Endometrial microvascular endothelial cells (primary cell): Measurements from ENCODE around the gene ADAMTS6. TPM values are rescaled to one million over a fixed set of nuclear protein-coding genes. Genes with fewer than 3 reads are reported as not detected.
"Not testable (repeated sequence)": the region's sequence is repeated elsewhere in the genome, so short reads cannot be mapped to it uniquely, and the experiment has no call there.

Experiments
- in situ Hi-C: cut with HindIII; loops from 2 replicates; pipeline ENCODE4 v1.10.0; 2017; ENCODE audit warnings: low sequenced_read_pairs, low pct_unique_long_range_greater_than_20kb; ENCODE audit errors: inconsistent ontology term
- total RNA-seq: library from RNA; depleted of rRNA; stranded (reverse); fragments of >200 nt; gene quantifications from one replicate; pipeline ENCODE4 v1.2.3, GENCODE V29; 2015; ENCODE audit errors: inconsistent ontology term

ADAMTS6 gene
- total RNA-seq, 1 donor from 2014 or later = 26.0 TPM

- in situ Hi-C loops = no loop called here
Observed at GRCh38 chr5:65395526-65396155, 86.1 kb downstream of the ADAMTS6 start.

- in situ Hi-C loops = no loop called here
Observed at GRCh38 chr5:65394087-65394486, 87.6 kb downstream of the ADAMTS6 start.

GRCh38 chr5:65391591-65391990 is 90.1 kb downstream of the ADAMTS6 start:
- in situ Hi-C loops = no loop called here

DNA sequence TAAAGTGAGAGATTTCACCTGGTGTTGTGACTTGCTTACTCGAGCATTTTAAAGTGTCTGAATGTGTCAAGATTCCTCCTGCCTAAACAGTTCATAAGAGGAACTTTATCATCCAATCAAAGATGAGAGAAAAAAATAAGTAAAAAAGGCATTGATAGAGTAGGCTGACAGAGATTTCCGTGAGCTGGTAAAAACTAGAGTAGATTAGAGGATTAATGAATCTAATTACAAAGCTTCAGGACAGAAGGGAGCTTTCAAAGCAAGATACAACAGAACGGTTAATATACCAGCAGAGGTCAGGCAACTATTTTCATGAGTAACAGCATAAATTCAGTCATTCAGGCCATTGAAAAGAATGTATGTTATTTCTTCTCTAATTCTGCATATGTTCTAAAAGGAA is 91.5 kb downstream of the ADAMTS6 start:
- in situ Hi-C loops = no loop called here

- in situ Hi-C loops = no loop called here
Observed at GRCh38 chr5:65383859-65384258, 97.9 kb downstream of the ADAMTS6 start.

GRCh38 chr5:65382582-65382981 is 99.1 kb downstream of the ADAMTS6 start:
- in situ Hi-C loops = no loop called here

DNA sequence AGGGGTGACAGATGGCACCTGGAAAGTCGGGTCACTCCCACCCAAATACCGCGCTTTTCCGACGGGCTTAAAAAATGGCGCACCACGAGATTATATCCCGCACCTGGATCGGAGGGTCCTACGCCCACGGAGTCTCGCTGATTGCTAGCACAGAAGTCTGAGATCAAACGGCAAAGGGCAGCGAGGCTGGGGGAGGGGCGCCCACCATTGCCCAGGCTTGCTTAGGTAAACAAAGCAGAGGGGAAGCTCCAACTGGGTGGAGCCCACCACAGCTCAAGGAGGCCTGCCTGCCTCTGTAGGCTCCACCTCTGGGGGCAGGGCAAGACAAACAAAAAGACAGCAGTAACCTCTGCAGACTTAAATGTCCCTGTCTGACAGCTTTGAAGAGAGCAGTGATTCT is 111.2 kb downstream of the ADAMTS6 start:
- in situ Hi-C loops = not testable (repeated sequence)

DNA sequence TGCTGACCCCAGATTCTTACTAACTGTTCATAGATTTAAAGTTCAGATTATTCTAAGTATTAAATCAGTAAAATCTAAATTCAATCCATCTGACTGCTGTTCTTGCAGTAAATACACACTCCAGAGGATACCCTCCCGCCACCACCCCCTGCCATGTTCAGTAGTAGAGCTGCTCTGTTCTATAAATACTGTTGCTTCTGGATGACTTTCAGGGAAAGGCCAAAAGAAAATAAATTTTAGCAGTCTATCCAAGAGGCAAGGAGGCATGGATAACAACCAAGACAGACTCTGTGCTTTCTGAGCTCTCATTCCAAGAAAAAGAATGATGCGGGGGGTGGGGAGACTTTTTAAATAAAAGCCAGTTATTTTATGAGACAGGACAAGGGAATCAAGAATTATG is 115.1 kb downstream of the ADAMTS6 start:
- in situ Hi-C loops = no loop called here

DNA sequence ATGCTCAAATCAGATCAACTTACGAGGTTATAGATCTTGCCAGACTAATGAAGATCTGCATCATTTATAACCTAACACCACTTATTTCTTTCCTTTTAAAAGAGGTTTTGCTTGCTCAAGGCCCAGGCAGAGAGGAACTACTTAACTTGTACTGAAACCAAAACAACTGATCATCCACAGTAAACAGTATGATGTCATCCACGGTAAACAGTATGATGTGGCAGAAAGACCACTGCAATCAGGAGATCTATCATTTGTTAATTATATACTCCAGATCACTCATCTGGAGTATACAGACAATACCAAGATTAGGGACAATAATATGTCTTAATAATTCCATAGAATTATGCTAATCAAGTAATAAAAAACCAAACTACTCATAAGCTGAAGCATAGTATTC is 116.8 kb downstream of the ADAMTS6 start:
- in situ Hi-C loops = no loop called here

GRCh38 chr5:65363499-65363898 is 118.2 kb downstream of the ADAMTS6 start:
- in situ Hi-C loops = no loop called here

GRCh38 chr5:65359981-65360380 is 121.7 kb downstream of the ADAMTS6 start:
- in situ Hi-C loops = no loop called here

DNA sequence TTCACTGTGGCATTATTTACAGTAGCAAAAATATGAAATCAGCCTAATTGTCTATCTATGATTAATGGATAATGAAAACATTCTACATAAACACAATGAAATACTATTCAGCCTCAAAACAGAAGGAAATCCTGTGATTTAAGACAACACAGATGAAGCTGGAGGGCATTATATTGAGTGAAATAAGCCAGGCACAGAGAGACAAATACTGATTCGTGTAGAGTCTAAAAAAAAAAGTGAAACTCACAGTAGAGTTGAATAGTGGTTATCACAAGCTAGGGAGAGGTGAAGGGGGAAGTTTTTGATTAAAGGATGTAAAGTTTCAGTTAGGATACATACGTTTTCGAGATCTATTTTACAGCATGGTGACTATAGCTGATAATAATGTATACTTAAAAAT is 122.2 kb downstream of the ADAMTS6 start:
- in situ Hi-C loops = no loop called here

DNA sequence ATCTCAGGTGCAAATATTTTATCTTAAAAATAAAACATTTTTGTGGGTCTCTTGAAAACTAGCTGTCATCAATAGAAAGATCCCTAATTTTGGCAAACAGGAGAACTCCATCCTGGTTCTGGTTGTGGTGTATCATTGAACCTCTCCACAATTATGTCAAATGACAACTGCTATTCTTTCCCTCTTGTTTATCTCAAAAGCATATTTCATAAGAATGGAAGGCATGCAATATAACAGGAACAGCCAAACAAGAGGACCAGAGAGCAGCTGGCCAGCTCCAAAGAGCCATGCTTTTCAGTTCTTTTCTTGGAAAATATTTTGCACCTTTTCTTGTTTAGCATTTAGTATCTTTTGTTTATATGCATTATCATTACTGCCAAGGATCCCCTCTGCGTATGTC is 125.4 kb downstream of the ADAMTS6 start:
- in situ Hi-C loops = no loop called here

DNA sequence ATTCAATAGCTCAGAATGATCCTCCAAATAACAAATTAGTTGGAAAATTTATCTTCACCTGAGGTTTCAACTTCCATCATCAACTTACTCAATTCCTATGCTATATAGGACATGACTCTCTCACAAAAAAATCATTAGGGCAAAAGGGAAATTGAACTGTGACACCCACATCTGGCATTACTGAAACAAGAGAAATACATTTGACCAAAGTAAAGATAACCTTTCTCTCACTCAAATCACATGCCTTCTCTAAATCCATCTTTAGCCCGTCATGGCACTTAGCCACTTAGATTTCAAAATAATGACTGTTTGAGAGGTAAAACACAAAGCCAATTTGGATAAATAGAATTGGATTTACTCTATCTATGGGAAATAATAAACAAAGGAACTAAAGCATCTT is 126.4 kb downstream of the ADAMTS6 start:
- in situ Hi-C loops = no loop called here

DNA sequence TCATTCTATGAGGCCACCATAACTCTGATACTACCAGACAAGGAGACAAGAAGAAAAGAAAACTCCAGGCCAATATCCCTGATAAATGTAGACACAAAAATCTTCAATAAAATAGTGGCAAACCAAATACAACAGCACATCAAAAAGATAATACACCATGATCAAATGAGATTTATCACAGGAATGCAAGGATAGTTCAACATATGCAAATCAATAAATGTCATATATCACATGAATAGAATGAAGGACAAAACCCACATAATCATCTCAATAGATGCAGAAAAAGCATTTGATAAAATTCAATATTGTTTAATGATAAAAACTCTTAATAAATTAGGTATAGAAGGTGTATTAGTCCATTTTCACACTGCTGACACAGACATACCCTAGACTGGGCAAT is 139.9 kb downstream of the ADAMTS6 start:
- in situ Hi-C loops = no loop called here

DNA sequence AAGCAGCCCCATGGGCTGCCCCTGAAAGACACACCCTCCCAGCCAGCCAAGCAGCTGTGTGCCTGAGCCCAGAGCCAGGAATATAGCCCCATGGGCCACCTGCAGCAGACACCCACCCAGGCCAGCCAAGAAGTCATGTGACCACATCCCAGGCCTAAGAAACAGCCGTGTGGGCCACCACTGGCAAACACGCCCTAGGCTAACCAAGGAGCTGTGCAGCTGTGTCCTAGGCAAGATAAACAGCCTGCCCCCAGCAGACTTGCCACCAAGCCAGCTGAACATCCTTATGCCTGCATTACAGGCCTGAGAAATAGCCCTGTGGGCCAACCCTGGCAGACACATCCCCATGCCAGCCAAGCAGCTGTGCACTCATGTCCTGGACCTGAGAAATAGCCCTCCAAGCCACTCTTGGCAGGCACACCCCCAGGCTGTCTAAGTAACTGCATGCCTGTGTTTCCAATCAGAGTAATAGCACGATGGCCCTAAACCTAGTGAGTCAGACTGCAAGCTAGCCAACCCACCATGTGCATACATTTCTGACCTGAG is 143.0 kb downstream of the ADAMTS6 start:
- in situ Hi-C loops = no loop called here

GRCh38 chr5:65334077-65334476 is 147.6 kb downstream of the ADAMTS6 start:
- in situ Hi-C loops = no loop called here

- in situ Hi-C loops = no loop called here
Observed at GRCh38 chr5:65332591-65332990, 149.1 kb downstream of the ADAMTS6 start.

- in situ Hi-C loops = no loop called here
Observed at GRCh38 chr5:65329266-65329665, 152.5 kb downstream of the ADAMTS6 start.

- in situ Hi-C loops = no loop called here
Observed at GRCh38 chr5:65327582-65327981, 154.1 kb downstream of the ADAMTS6 start.

DNA sequence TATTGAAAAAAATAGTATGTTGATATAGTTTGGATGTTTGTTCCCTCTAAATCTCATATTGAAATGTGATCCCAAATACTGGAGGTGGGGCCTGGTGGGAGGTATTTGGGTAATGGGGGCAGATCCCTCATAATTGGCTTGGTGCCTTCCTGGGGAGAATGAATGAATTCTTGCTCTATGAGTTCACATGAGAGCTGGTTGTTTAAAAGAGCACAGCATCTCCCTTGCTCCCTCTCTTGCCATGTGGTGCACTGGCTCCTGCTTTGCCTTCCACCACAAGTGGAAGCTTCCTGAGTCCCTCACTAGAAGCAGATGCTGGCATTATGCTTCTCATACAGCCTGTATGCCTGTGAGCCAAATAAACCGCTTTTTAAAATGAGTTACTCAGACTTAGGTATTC is 154.8 kb downstream of the ADAMTS6 start:
- in situ Hi-C loops = no loop called here
